ENCODE data around the gene CDC42EP4. TPM values are rescaled to one million over a fixed set of nuclear protein-coding genes. Genes with fewer than 3 reads are reported as not detected.
A peak's percentile ranks its signal among the peaks of the same experiment; 100 is the strongest.

CDC42EP4 gene
- total RNA-seq, 1 donor from 2014 or later = 34.0 TPM

GRCh38 chr17:73305845-73306836 lies 5.7 kb downstream of the CDC42EP4 start:
- TF ChIP-seq CTCF (IDR thresholded peaks at IDR 0.05; ENCODE audit: borderline replicate concordance) = no peak
- Histone ChIP-seq H3K36me3 (no peaks in the 10 kb centered on the region), H3K4me1 (peaks cover 98% of the 10 kb centered on the region), H3K4me3 (peak overlapping the region; percentile 81), H3K27ac (replicated peaks) (peak overlapping the region; percentile 98), H3K9me3 (replicated peaks) (no peaks in the 10 kb centered on the region), H3K27me3 (ENCODE audit: low read depth) (no peaks in the 10 kb centered on the region)
- intact Hi-C loops (cut with micrococcal nuclease) = no loop called here
- no peak for DNase-seq

- DNase-seq = peak; percentile 68
- peak; percentile 59 for TF ChIP-seq CTCF (IDR thresholded peaks at IDR 0.05; ENCODE audit: borderline replicate concordance)
- Histone ChIP-seq H3K27me3 (ENCODE audit: low read depth) (no peaks in the 10 kb centered on the region), H3K36me3 (no peaks in the 10 kb centered on the region), H3K9me3 (replicated peaks) (no peaks in the 10 kb centered on the region), H3K4me1 (peaks cover 100% of the 10 kb centered on the region), H3K4me3 (peak overlapping the region; percentile 81), H3K27ac (replicated peaks) (peak overlapping the region; percentile 98)
- intact Hi-C loops (cut with micrococcal nuclease) = no loop called here
These were observed 6.6 kb downstream of the CDC42EP4 start for GRCh38 chr17:73304971-73305812.

- Histone ChIP-seq H3K4me1 (peaks cover 100% of the 10 kb centered on the region), H3K9me3 (replicated peaks) (no peaks in the 10 kb centered on the region), H3K36me3 (no peaks in the 10 kb centered on the region), H3K27me3 (ENCODE audit: low read depth) (no peaks in the 10 kb centered on the region), H3K27ac (replicated peaks) (peak overlapping the region; percentile 98), H3K4me3 (peak overlapping the region; percentile 81)
- TF ChIP-seq CTCF (IDR thresholded peaks at IDR 0.05; ENCODE audit: borderline replicate concordance) = no peak
- intact Hi-C loops (cut with micrococcal nuclease) = no loop called here
- DNase-seq = no peak
These were observed 7.4 kb downstream of the CDC42EP4 start for GRCh38 chr17:73304438-73304837.

GRCh38 chr17:73302189-73302588 lies 9.6 kb downstream of the CDC42EP4 start:
- Histone ChIP-seq H3K4me3 (no peak overlapping the region), H3K27me3 (ENCODE audit: low read depth) (no peaks in the 10 kb centered on the region), H3K9me3 (replicated peaks) (no peaks in the 10 kb centered on the region), H3K27ac (replicated peaks) (peak overlapping the region; percentile 59), H3K4me1 (peaks cover 99% of the 10 kb centered on the region), H3K36me3 (no peaks in the 10 kb centered on the region)
- no peak for TF ChIP-seq CTCF (IDR thresholded peaks at IDR 0.05; ENCODE audit: borderline replicate concordance)
- intact Hi-C loops (cut with micrococcal nuclease) = no loop called here
- DNase-seq = no peak

GRCh38 chr17:73301369-73301768 lies 10.4 kb downstream of the CDC42EP4 start:
- H3K27me3 ChIP-seq (ENCODE audit: low read depth) = no peaks in the 10 kb centered on the region
- H3K4me3 ChIP-seq = no peak overlapping the region
- H3K27ac ChIP-seq (replicated peaks) = peak overlapping the region; percentile 59
- H3K4me1 ChIP-seq = peaks cover 95% of the 10 kb centered on the region
- H3K36me3 ChIP-seq = no peaks in the 10 kb centered on the region
- intact Hi-C loops (cut with micrococcal nuclease) = no loop called here
- TF ChIP-seq CTCF (IDR thresholded peaks at IDR 0.05; ENCODE audit: borderline replicate concordance) = no peak
- no peak for DNase-seq
- H3K9me3 ChIP-seq (replicated peaks) = no peaks in the 10 kb centered on the region
